Activated T-cell treated with anti-CD3 and anti-CD28 coated beads for 24 hours (primary cell): ENCODE data around the gene LBX1.

Experiments used
- DNase-seq: peaks from one replicate; pipeline ENCODE4 v3.0.0-alpha.2; 2020; ENCODE audit warnings: low read depth

Gene LBX1

GRCh38 chr10:101224910-101225823 lies 4.1 kb downstream of the LBX1 start:
- DNase-seq, result no peak

GRCh38 chr10:101224060-101224909 lies 5.0 kb downstream of the LBX1 start:
- no peak for DNase-seq

GRCh38 chr10:101223274-101224059 lies 5.8 kb downstream of the LBX1 start:
- no peak for DNase-seq

- no peak for DNase-seq
These were observed 6.5 kb downstream of the LBX1 start for GRCh38 chr10:101222683-101223273.

GRCh38 chr10:101221963-101222531 lies 7.2 kb downstream of the LBX1 start:
- no peak for DNase-seq

- no peak for DNase-seq
These were observed 7.7 kb downstream of the LBX1 start for GRCh38 chr10:101221549-101221948.

GRCh38 chr10:101219946-101220451 lies 9.3 kb downstream of the LBX1 start:
- no peak for DNase-seq

GRCh38 chr10:101219139-101219945 lies 9.9 kb downstream of the LBX1 start:
- DNase-seq, result no peak

- DNase-seq, result no peak
These were observed 10.7 kb downstream of the LBX1 start for GRCh38 chr10:101218351-101219138.

- no peak for DNase-seq
These were observed 11.6 kb downstream of the LBX1 start for GRCh38 chr10:101217450-101218281.

GRCh38 chr10:101217044-101217425 lies 12.2 kb downstream of the LBX1 start:
- no peak for DNase-seq

GRCh38 chr10:101216207-101217043 lies 12.8 kb downstream of the LBX1 start:
- DNase-seq, result no peak

- DNase-seq, result no peak
These were observed 13.7 kb downstream of the LBX1 start for GRCh38 chr10:101215397-101216206.

GRCh38 chr10:101214446-101215396 lies 14.5 kb downstream of the LBX1 start:
- DNase-seq, result peak; percentile 66

- no peak for DNase-seq
These were observed 20.7 kb downstream of the LBX1 start for GRCh38 chr10:101208543-101208942.

- no peak for DNase-seq
These were observed 22.2 kb downstream of the LBX1 start for GRCh38 chr10:101207026-101207425.
